Adrenal gland (tissue), 5 donors: ENCODE measurements around the gene CUEDC1.

Experiments
- POLR2A ChIP-seq, 2 donors: fragments of 450-650 bp; IDR thresholded peaks; one replicate each; pipeline ENCODE4 v1.6.1; 2017; ENCODE audit warnings: antibody characterized with exemption in 2 of 2, mild to moderate bottlenecking in 2 of 2, moderate library complexity in 1 of 2
- TF ChIP-seq, protein P1 (sequence below), 6 experiments: fragments of 450-650 bp in 4 of 6; fragments of 200-600 bp in 2 of 6; sonication (generic) in 1 of 6; IDR thresholded peaks; 1 replicate in 5 of 6; 2 replicates in 1 of 6; pipeline versions ENCODE4 v1.5.1 to v1.8.0; 2016 to 2021; ENCODE audit warnings: antibody characterized with exemption in 6 of 6, mild to moderate bottlenecking in 2 of 6, moderate library complexity in 1 of 6
- donor health status: DM: no; HTN: no; CAD: no.

- TF ChIP-seq, protein P1, sequence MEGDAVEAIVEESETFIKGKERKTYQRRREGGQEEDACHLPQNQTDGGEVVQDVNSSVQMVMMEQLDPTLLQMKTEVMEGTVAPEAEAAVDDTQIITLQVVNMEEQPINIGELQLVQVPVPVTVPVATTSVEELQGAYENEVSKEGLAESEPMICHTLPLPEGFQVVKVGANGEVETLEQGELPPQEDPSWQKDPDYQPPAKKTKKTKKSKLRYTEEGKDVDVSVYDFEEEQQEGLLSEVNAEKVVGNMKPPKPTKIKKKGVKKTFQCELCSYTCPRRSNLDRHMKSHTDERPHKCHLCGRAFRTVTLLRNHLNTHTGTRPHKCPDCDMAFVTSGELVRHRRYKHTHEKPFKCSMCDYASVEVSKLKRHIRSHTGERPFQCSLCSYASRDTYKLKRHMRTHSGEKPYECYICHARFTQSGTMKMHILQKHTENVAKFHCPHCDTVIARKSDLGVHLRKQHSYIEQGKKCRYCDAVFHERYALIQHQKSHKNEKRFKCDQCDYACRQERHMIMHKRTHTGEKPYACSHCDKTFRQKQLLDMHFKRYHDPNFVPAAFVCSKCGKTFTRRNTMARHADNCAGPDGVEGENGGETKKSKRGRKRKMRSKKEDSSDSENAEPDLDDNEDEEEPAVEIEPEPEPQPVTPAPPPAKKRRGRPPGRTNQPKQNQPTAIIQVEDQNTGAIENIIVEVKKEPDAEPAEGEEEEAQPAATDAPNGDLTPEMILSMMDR (IDR thresholded peaks at IDR 0.05) = no peak
- TF ChIP-seq POLR2A (IDR thresholded peaks at IDR 0.05) = no peak
Observed at GRCh38 chr17:57852955-57853328, 102.3 kb downstream of the CUEDC1 start.
